OCI-LY1 (cell line): ENCODE measurements around the gene CSN1S1.
"Not testable (repeated sequence)": the region's sequence is repeated elsewhere in the genome, so short reads cannot be mapped to it uniquely, and the experiment has no call there.

Experiments used
- H2AFZ ChIP-seq: fragments of 200-600 bp; sonication (generic), shearing (Covaris generic); 2 replicates; pipeline ENCODE4 v1.6.0; 2014; ENCODE audit warnings: antibody characterized with exemption, mild to moderate bottlenecking, low read length
- H3F3A ChIP-seq: fragments of 200-600 bp; sonication (generic), shearing (Covaris generic); 2 replicates; pipeline ENCODE4 v1.6.0; 2014; ENCODE audit warnings: mild to moderate bottlenecking, antibody characterized with exemption, low read length, moderate library complexity; ENCODE audit not compliant: insufficient read depth
- H3K27ac ChIP-seq: fragments of 200-600 bp; sonication (generic); 2 replicates; pipeline ENCODE4 v1.5.1; 2014; ENCODE audit warnings: low read length, mixed run types, mild to moderate bottlenecking, low read depth; ENCODE audit not compliant: poor library complexity, severe bottlenecking
- H3K27me3 ChIP-seq: fragments of 200-600 bp; sonication (generic); 2 replicates; pipeline ENCODE4 v1.6.0; 2014; ENCODE audit warnings: antibody characterized with exemption, mild to moderate bottlenecking, low read length, moderate library complexity; ENCODE audit not compliant: insufficient read depth
- H3K36me3 ChIP-seq: fragments of 200-600 bp; sonication (generic); 2 replicates; pipeline ENCODE4 v1.6.1; 2014; ENCODE audit warnings: mild to moderate bottlenecking, antibody characterized with exemption, low read length, moderate library complexity, mixed read lengths; ENCODE audit not compliant: insufficient read depth
- H3K4me1 ChIP-seq: fragments of 200-600 bp; sonication (generic); 2 replicates; pipeline ENCODE4 v1.5.1; 2014; ENCODE audit warnings: mild to moderate bottlenecking, low read length, moderate library complexity; ENCODE audit not compliant: insufficient read depth, severe bottlenecking
- H3K4me2 ChIP-seq: fragments of 200-600 bp; sonication (generic), shearing (Covaris generic); 2 replicates; pipeline ENCODE4 v1.6.1; 2014; ENCODE audit warnings: low read length
- H3K4me3 ChIP-seq: fragments of 200-600 bp; sonication (generic); 2 replicates; pipeline ENCODE4 v1.5.1; 2014; ENCODE audit warnings: low read length, low read depth, mild to moderate bottlenecking, mixed read lengths; ENCODE audit not compliant: poor library complexity, severe bottlenecking
- H3K79me2 ChIP-seq: fragments of 200-600 bp; shearing (Covaris generic); 2 replicates; pipeline ENCODE4 v1.6.1; 2016; ENCODE audit warnings: mixed run types, low read length, mixed read lengths; ENCODE audit not compliant: insufficient read depth
- H3K9ac ChIP-seq: fragments of 200-600 bp; sonication (generic), shearing (Covaris generic); 2 replicates; pipeline ENCODE4 v1.6.1; 2014; ENCODE audit warnings: mild to moderate bottlenecking, low read length, mixed read lengths
- H3K9me2 ChIP-seq: fragments of 200-600 bp; sonication (generic), shearing (Covaris generic); 2 replicates; pipeline ENCODE4 v1.6.1; 2014; ENCODE audit warnings: low read depth, mild to moderate bottlenecking, low read length, mixed read lengths
- H3K9me3 ChIP-seq: fragments of 200-600 bp; shearing (Covaris generic); 2 replicates; pipeline ENCODE4 v1.6.1; 2014; ENCODE audit warnings: low read length, mixed read lengths
- H4K20me1 ChIP-seq: fragments of 200-600 bp; sonication (generic), shearing (Covaris generic); 2 replicates; pipeline ENCODE4 v1.6.0; 2016; ENCODE audit warnings: mild to moderate bottlenecking, low read length; ENCODE audit not compliant: insufficient read depth
- CTCF ChIP-seq: fragments of 200-600 bp; sonication (generic), shearing (Covaris generic); IDR thresholded peaks from 2 replicates; pipeline ENCODE4 v1.5.1; 2017; ENCODE audit warnings: mild to moderate bottlenecking, antibody characterized with exemption, low read length, moderate library complexity, mixed read lengths
- EZH2 ChIP-seq: fragments of 200-600 bp; sonication (generic), shearing (Covaris generic); IDR thresholded peaks from 2 replicates; pipeline ENCODE4 v1.8.0; 2017; ENCODE audit warnings: borderline replicate concordance, mixed run types, mild to moderate bottlenecking, antibody characterized with exemption, low read length, moderate library complexity, mixed read lengths

Gene CSN1S1

GRCh38 chr4:69910016-69910782 lies 20.7 kb upstream of the CSN1S1 start:
- TF ChIP-seq CTCF: no peak
- H3K27ac ChIP-seq: no peak overlapping the region
- no peak overlapping the region for H3K4me3 ChIP-seq
- no peaks in the 10 kb centered on the region for H3K27me3 ChIP-seq
- no peaks in the 10 kb centered on the region for H3K36me3 ChIP-seq
- no peaks in the 10 kb centered on the region for H4K20me1 ChIP-seq
- H3K4me1 ChIP-seq: no peaks in the 10 kb centered on the region
- H3F3A ChIP-seq: no peaks in the 10 kb centered on the region
- H3K4me2 ChIP-seq: no peak overlapping the region
- H3K79me2 ChIP-seq: no peaks in the 10 kb centered on the region
- H3K9ac ChIP-seq: no peak overlapping the region
- no peak overlapping the region for H2AFZ ChIP-seq
- H3K9me3 ChIP-seq: no peaks in the 10 kb centered on the region
- H3K9me2 ChIP-seq: no peaks in the 10 kb centered on the region

- Histone ChIP-seq H3K27me3 (no peaks in the 10 kb centered on the region), H3K79me2 (no peaks in the 10 kb centered on the region), H3F3A (no peaks in the 10 kb centered on the region), H3K27ac (no peak overlapping the region), H3K9ac (no peak overlapping the region), H4K20me1 (no peaks in the 10 kb centered on the region), H3K36me3 (no peaks in the 10 kb centered on the region), H2AFZ (no peak overlapping the region), H3K4me2 (no peak overlapping the region), H3K4me1 (no peaks in the 10 kb centered on the region), H3K4me3 (no peak overlapping the region), H3K9me3 (no peaks in the 10 kb centered on the region), H3K9me2 (no peaks in the 10 kb centered on the region)
- TF ChIP-seq EZH2 (no peak), CTCF (no peak)
Observed at GRCh38 chr4:69920874-69921273, 10.0 kb upstream of the CSN1S1 start.

- not testable (repeated sequence) for H3K9me3 ChIP-seq, H3K4me1 ChIP-seq, H3K27me3 ChIP-seq, H3K4me2 ChIP-seq, H3K4me3 ChIP-seq, H3K79me2 ChIP-seq, H3K9me2 ChIP-seq, H4K20me1 ChIP-seq, H3K36me3 ChIP-seq, H3K9ac ChIP-seq, H3K27ac ChIP-seq, H3F3A ChIP-seq, H2AFZ ChIP-seq
Observed at GRCh38 chr4:69923782-69924410, 7.0 kb upstream of the CSN1S1 start.

- no peaks in the 10 kb centered on the region for H3K4me1 ChIP-seq
- no peaks in the 10 kb centered on the region for H3K9me3 ChIP-seq
- H3K27ac ChIP-seq: no peak overlapping the region
- no peaks in the 10 kb centered on the region for H4K20me1 ChIP-seq
- no peak overlapping the region for H2AFZ ChIP-seq
- H3K27me3 ChIP-seq: no peaks in the 10 kb centered on the region
- H3K4me3 ChIP-seq: no peak overlapping the region
- no peaks in the 10 kb centered on the region for H3K9me2 ChIP-seq
- H3K36me3 ChIP-seq: no peaks in the 10 kb centered on the region
- TF ChIP-seq CTCF: no peak
- TF ChIP-seq EZH2: no peak
- H3K4me2 ChIP-seq: no peak overlapping the region
- H3K9ac ChIP-seq: no peak overlapping the region
- no peaks in the 10 kb centered on the region for H3F3A ChIP-seq
- H3K79me2 ChIP-seq: no peaks in the 10 kb centered on the region
Observed at GRCh38 chr4:69934150-69934549, 3.3 kb downstream of the CSN1S1 start.
